Kidney (tissue), 14 donors: ENCODE results near the gene ZBTB32. TPM values are rescaled to one million over a fixed set of nuclear protein-coding genes. Genes with fewer than 3 reads are reported as not detected.

Experiments used
- DNase-seq, 5 donors: peaks; one replicate each; pipeline ENCODE4 v3.0.0-alpha.2; 2013 to 2020
- FAIRE-seq: peaks from 2 replicates; lab custom pipeline; 2012; peaks lifted over from hg19 to GRCh38; lab: Jason Lieb, UNC
- H3K27ac ChIP-seq, 2 donors: one replicate each; pipeline ENCODE4 v1.7.0; 2013; ENCODE audit warnings: low read depth in 2 of 2, low read length in 2 of 2, inconsistent platforms in 1 of 2
- H3K27me3 ChIP-seq: one replicate; pipeline ENCODE4 v1.7.1; 2013; ENCODE audit warnings: low read length, inconsistent platforms; ENCODE audit not compliant: control insufficient read depth, insufficient read depth
- H3K36me3 ChIP-seq, 3 donors: one replicate each; pipeline versions ENCODE4 v1.7.0 to v1.7.1; 2013; ENCODE audit warnings: low read length in 3 of 3, control low read depth in 1 of 3, inconsistent platforms in 1 of 3; ENCODE audit not compliant: insufficient read depth in 3 of 3, control insufficient read depth in 2 of 3
- H3K4me1 ChIP-seq, 3 donors: one replicate each; pipeline versions ENCODE4 v1.7.0 to v1.7.1; 2013; ENCODE audit warnings: low read length in 3 of 3, inconsistent platforms in 1 of 3, low read depth in 1 of 3; ENCODE audit not compliant: control insufficient read depth in 2 of 3, insufficient read depth in 2 of 3
- H3K4me3 ChIP-seq, 3 donors: one replicate each; pipeline versions ENCODE4 v1.7.0 to v1.8.1; 2013; ENCODE audit warnings: low read length in 3 of 3, control low read depth in 1 of 3, inconsistent platforms in 1 of 3
- H3K9ac ChIP-seq, 3 donors: one replicate each; pipeline versions ENCODE4 v1.7.0 to v1.7.1; 2013; ENCODE audit warnings: low read length in 3 of 3, control low read depth in 1 of 3, inconsistent platforms in 1 of 3
- H3K9me3 ChIP-seq, 3 donors: one replicate each; pipeline versions ENCODE4 v1.7.0 to v1.7.1; 2013; ENCODE audit warnings: low read length in 3 of 3, control low read depth in 1 of 3, inconsistent platforms in 1 of 3; ENCODE audit not compliant: control insufficient read depth in 2 of 3, insufficient read depth in 1 of 3
- CTCF ChIP-seq: IDR thresholded peaks from 3 replicates; pipeline ENCODE4 v1.5.1; 2012; ENCODE audit warnings: mild to moderate bottlenecking, moderate library complexity, borderline replicate concordance; ENCODE audit not compliant: insufficient read depth; ENCODE audit errors: extremely low read depth
- intact Hi-C: fragments of 100-400 bp; cut with DNase I; formaldehyde crosslinking; loops from one replicate; pipeline ENCODE4 v1.11.1; 2022
- polyA plus RNA-seq: library from polyadenylated mRNA; stranded (reverse); fragments of 350-450 nt; fragmentation: Illumina TruSeq; extraction: RNeasy Lipid Tissue Mini Kit (QIAGEN cat#74804); gene quantifications from one replicate; pipeline ENCODE4 v1.2.3, GENCODE V29; 2014; ENCODE audit warnings: low read depth, low replicate concordance; ENCODE audit not compliant: insufficient read depth
- total RNA-seq: library from RNA; stranded (reverse); fragmentation: NEBNext Ultra II Directional; extraction: Animal tissue kit (Norgen Biotek cat#: 25700); gene quantifications from one replicate; pipeline ENCODE4 v1.2.1, GENCODE V29; 2021
- donor health status: control.
- donor health status: control.
- donor health status: control.
- donor health status: control.
- donor health status: control.
- donor health status: DM: yes; HTN: yes; CAD: no.
- donor health status: Normal renal cell carcinoma (clear cell type).

Gene ZBTB32
- total and polyA plus RNA-seq, 2 donors from 2014 or later, result 1.8 TPM; not detected in 1

DNA sequence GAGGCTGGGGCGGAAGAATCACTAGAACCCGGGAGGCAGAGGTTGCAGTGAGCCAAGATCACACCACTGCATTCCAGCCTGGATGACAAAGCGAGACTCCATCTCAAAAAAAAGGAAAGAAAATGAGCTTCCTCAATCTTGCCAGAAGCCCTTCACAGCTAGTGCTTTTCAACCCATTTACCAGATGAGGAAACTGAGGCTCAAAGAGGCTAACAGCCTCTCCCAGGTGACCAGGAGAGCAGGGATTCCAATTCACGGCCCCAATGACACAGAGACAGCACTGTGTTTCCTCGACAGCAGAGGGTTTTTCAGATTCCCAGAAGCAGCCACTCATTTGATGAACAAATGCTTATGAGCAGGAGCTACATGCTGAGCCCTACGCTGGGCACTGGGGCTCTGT, 34.8 kb upstream of the ZBTB32 start:
- TF ChIP-seq CTCF, result no peak
- intact Hi-C loops, result no loop called here
- H3K27ac ChIP-seq, result no peak overlapping the region
- H3K27me3 ChIP-seq, result peaks cover 3% of the 10 kb centered on the region
- H3K9ac ChIP-seq, result no peak overlapping the region
- no peaks in the 10 kb centered on the region for H3K4me1 ChIP-seq
- H3K36me3 ChIP-seq, result no peaks in the 10 kb centered on the region
- H3K4me3 ChIP-seq, result no peak overlapping the region
- H3K9me3 ChIP-seq, result no peaks in the 10 kb centered on the region
- DNase-seq, result no peak
- no peak for FAIRE-seq

GRCh38 chr19:35669974-35670373, 34.4 kb upstream of the ZBTB32 start:
- no peak for TF ChIP-seq CTCF
- Histone ChIP-seq H3K36me3 (no peaks in the 10 kb centered on the region), H3K9ac (no peak overlapping the region), H3K9me3 (no peaks in the 10 kb centered on the region), H3K4me3 (no peak overlapping the region), H3K4me1 (no peaks in the 10 kb centered on the region), H3K27ac (no peak overlapping the region), H3K27me3 (peaks cover 3% of the 10 kb centered on the region)
- intact Hi-C loops, result no loop called here
- FAIRE-seq, result no peak
- no peak for DNase-seq

DNA sequence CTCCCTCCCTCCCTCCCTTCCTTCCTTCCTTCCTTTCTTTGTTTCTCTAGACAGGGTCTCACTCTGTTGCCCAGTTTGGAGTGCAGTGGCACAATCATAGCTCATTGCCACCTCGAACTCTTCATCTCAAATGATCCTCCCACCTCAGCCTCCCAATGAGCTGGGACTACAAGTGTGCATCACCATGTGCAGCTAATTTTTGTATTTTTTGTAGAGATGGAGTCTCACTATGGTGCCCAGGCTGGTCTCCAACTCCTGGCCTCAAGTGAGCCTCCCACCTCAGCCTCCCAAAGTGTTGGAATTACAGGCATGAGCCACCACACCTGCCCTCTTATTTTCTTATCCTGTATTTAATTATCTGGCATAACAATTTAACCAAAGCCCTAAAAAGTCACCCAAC, 33.7 kb upstream of the ZBTB32 start:
- TF ChIP-seq CTCF, result no peak
- FAIRE-seq (no peak), DNase-seq (no peak)
- H3K9ac ChIP-seq, result no peak overlapping the region
- H3K4me1 ChIP-seq, result no peaks in the 10 kb centered on the region
- no peaks in the 10 kb centered on the region for H3K36me3 ChIP-seq
- peaks cover 3% of the 10 kb centered on the region for H3K27me3 ChIP-seq
- intact Hi-C loops, result no loop called here
- no peak overlapping the region for H3K27ac ChIP-seq
- no peaks in the 10 kb centered on the region for H3K9me3 ChIP-seq
- no peak overlapping the region for H3K4me3 ChIP-seq

GRCh38 chr19:35671818-35672217, 32.5 kb upstream of the ZBTB32 start:
- TF ChIP-seq CTCF, result no peak
- no peak for DNase-seq
- Histone ChIP-seq H3K27ac (no peak overlapping the region), H3K9me3 (no peaks in the 10 kb centered on the region), H3K9ac (no peak overlapping the region), H3K4me3 (no peak overlapping the region), H3K4me1 (no peaks in the 10 kb centered on the region), H3K27me3 (peaks cover 3% of the 10 kb centered on the region), H3K36me3 (no peaks in the 10 kb centered on the region)
- intact Hi-C loops, result no loop called here
- no peak for FAIRE-seq
